ENCODE results near the gene VEPH1.

- TF ChIP-seq CTCF (conservative IDR thresholded peaks at IDR 0.05; ENCODE audit: low read depth, low read length) (no peak), EZH2phosphoT487 (IDR thresholded peaks at IDR 0.05; ENCODE audit: borderline replicate concordance, low read length) (no peak)
Observed at GRCh38 chr3:157527131-157527881, 24.1 kb upstream of the VEPH1 start.

Measured in PC-3 (cell line).